Parathyroid adenoma (tissue), 2 donors: Measurements from ENCODE around the gene CAPZA2.

Source experiments
- H2AFZ ChIP-seq: fragments of 300-600 bp; sonication (generic); one replicate; pipeline ENCODE4 v1.7.0; 2017; ENCODE audit warnings: antibody characterized with exemption, mild to moderate bottlenecking
- H3K27ac ChIP-seq: fragments of 300-600 bp; sonication (generic); one replicate; pipeline ENCODE4 v1.7.0; 2017
- H3K27me3 ChIP-seq: fragments of 300-600 bp; sonication (generic); one replicate; pipeline ENCODE4 v1.7.0; 2017; ENCODE audit warnings: low read length; ENCODE audit not compliant: control insufficient read depth, insufficient read depth
- H3K36me3 ChIP-seq: fragments of 300-600 bp; sonication (generic); one replicate; pipeline ENCODE4 v1.7.0; 2017; ENCODE audit warnings: low read length; ENCODE audit not compliant: control insufficient read depth, insufficient read depth
- H3K4me1 ChIP-seq: fragments of 300-600 bp; sonication (generic); one replicate; pipeline ENCODE4 v1.7.0; 2017; ENCODE audit warnings: control low read depth
- H3K4me2 ChIP-seq: fragments of 300-600 bp; sonication (generic); one replicate; pipeline ENCODE4 v1.7.0; 2017; ENCODE audit warnings: low read length
- H3K4me3 ChIP-seq: fragments of 300-600 bp; sonication (generic); one replicate; pipeline ENCODE4 v1.7.0; 2017; ENCODE audit warnings: low read depth, low read length
- H3K79me2 ChIP-seq: fragments of 300-600 bp; sonication (generic); one replicate; pipeline ENCODE4 v1.7.0; 2017; ENCODE audit warnings: control low read depth
- H3K9ac ChIP-seq: fragments of 300-600 bp; sonication (generic); one replicate; pipeline ENCODE4 v1.7.0; 2017; ENCODE audit warnings: mild to moderate bottlenecking
- H3K9me3 ChIP-seq: fragments of 300-600 bp; sonication (generic); one replicate; pipeline ENCODE4 v1.7.0; 2017; ENCODE audit warnings: low read length; ENCODE audit not compliant: control insufficient read depth
- TF ChIP-seq, protein P1 (sequence below): fragments of 300-600 bp; sonication (generic); IDR thresholded peaks from one replicate; pipeline ENCODE4 v1.7.0; 2017; ENCODE audit warnings: antibody characterized with exemption, mild to moderate bottlenecking
- donor health status: primary hyperparathyroidism.

The CAPZA2 gene

GRCh38 chr7:116967254-116967922 lies 105.0 kb downstream of the CAPZA2 start:
- H3K9ac ChIP-seq: no peak overlapping the region
- H3K4me2 ChIP-seq: no peak overlapping the region
- H3K27ac ChIP-seq: no peak overlapping the region
- peaks cover 8% of the 10 kb centered on the region for H3K79me2 ChIP-seq
- no peak overlapping the region for H3K4me3 ChIP-seq
- no peak overlapping the region for H2AFZ ChIP-seq
- H3K4me1 ChIP-seq: no peaks in the 10 kb centered on the region
- TF ChIP-seq, protein P1, sequence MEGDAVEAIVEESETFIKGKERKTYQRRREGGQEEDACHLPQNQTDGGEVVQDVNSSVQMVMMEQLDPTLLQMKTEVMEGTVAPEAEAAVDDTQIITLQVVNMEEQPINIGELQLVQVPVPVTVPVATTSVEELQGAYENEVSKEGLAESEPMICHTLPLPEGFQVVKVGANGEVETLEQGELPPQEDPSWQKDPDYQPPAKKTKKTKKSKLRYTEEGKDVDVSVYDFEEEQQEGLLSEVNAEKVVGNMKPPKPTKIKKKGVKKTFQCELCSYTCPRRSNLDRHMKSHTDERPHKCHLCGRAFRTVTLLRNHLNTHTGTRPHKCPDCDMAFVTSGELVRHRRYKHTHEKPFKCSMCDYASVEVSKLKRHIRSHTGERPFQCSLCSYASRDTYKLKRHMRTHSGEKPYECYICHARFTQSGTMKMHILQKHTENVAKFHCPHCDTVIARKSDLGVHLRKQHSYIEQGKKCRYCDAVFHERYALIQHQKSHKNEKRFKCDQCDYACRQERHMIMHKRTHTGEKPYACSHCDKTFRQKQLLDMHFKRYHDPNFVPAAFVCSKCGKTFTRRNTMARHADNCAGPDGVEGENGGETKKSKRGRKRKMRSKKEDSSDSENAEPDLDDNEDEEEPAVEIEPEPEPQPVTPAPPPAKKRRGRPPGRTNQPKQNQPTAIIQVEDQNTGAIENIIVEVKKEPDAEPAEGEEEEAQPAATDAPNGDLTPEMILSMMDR: no peak
- H3K27me3 ChIP-seq: no peaks in the 10 kb centered on the region
- no peaks in the 10 kb centered on the region for H3K36me3 ChIP-seq
- H3K9me3 ChIP-seq: no peaks in the 10 kb centered on the region

DNA sequence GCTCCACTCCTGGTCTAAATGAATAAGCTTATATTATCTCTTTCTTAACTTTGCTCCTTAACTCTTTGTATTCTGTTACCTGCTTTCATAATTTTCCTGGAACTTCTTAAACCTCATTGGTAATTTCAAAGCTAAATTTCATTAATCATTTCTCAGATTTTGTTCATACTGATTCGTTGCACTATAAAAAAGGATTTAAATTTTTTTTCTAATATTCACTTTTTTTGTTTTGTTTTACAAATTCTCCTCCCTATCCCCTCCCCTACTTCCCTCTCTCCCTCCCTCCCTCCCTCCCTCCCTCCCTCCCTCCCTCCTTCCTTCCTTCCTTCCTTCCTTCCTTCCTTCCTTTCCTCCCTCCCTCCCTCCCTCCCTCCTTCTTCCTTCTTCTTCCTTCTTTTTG lies 105.6 kb downstream of the CAPZA2 start:
- no peaks in the 10 kb centered on the region for H3K9me3 ChIP-seq
- TF ChIP-seq, protein P1: no peak
- no peaks in the 10 kb centered on the region for H3K27me3 ChIP-seq
- H3K9ac ChIP-seq: no peak overlapping the region
- H3K79me2 ChIP-seq: peaks cover 8% of the 10 kb centered on the region
- no peak overlapping the region for H3K27ac ChIP-seq
- H3K4me1 ChIP-seq: no peaks in the 10 kb centered on the region
- H3K4me2 ChIP-seq: no peak overlapping the region
- no peak overlapping the region for H3K4me3 ChIP-seq
- H3K36me3 ChIP-seq: no peaks in the 10 kb centered on the region
- no peak overlapping the region for H2AFZ ChIP-seq

GRCh38 chr7:116968631-116969030 lies 106.2 kb downstream of the CAPZA2 start:
- no peak overlapping the region for H2AFZ ChIP-seq
- peaks cover 11% of the 10 kb centered on the region for H3K79me2 ChIP-seq
- H3K27ac ChIP-seq: no peak overlapping the region
- no peaks in the 10 kb centered on the region for H3K4me1 ChIP-seq
- no peak overlapping the region for H3K4me3 ChIP-seq
- H3K36me3 ChIP-seq: no peaks in the 10 kb centered on the region
- H3K4me2 ChIP-seq: no peak overlapping the region
- H3K27me3 ChIP-seq: no peaks in the 10 kb centered on the region
- H3K9me3 ChIP-seq: no peaks in the 10 kb centered on the region
- TF ChIP-seq, protein P1: no peak
- H3K9ac ChIP-seq: no peak overlapping the region

DNA sequence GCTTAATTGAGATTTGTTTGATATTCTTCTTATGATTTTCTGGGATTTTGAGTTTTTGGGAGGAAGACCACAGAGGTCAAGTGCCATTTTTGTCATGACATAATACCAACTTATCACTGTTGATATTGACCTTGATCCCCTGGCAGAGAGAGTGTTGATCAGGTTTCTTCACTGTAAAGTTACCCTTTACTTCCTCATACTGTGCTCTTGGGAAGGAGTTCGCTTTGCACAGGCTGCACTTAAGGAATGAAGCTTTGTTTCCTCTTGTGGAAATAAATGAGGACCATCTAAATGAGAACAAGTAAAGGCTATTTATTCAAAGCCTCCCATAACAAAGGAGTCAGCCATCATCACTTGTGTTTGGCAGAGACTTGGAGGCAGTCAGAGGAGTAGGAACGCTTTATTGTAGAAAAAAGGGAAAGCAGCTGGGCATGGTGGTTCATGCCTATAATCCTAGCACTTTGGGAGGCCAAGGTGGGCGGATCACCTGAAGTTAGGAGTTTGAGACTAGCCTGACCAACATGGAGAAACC lies 107.0 kb downstream of the CAPZA2 start:
- TF ChIP-seq, protein P1: no peak
- Histone ChIP-seq H3K36me3 (no peaks in the 10 kb centered on the region), H3K4me3 (no peak overlapping the region), H3K4me2 (no peak overlapping the region), H3K9me3 (no peaks in the 10 kb centered on the region), H3K9ac (no peak overlapping the region), H3K4me1 (no peaks in the 10 kb centered on the region), H2AFZ (no peak overlapping the region), H3K27me3 (no peaks in the 10 kb centered on the region), H3K27ac (no peak overlapping the region), H3K79me2 (peaks cover 11% of the 10 kb centered on the region)
